H9 (cell line): ENCODE measurements around the gene KIAA0825. TPM values are rescaled to one million over a fixed set of nuclear protein-coding genes. Genes with fewer than 3 reads are reported as not detected.
"Not testable (repeated sequence)": the region's sequence is repeated elsewhere in the genome, so short reads cannot be mapped to it uniquely, and the experiment has no call there.

ENCODE experiments used
- DNase-seq: peaks from one replicate; pipeline ENCODE4 v3.0.0-alpha.2; 2017
- H2AFZ ChIP-seq: one replicate; pipeline ENCODE4 v1.6.1; 2013; ENCODE audit warnings: mild to moderate bottlenecking, low read length, control low read depth, moderate library complexity
- H2AK5ac ChIP-seq: 2 replicates; pipeline ENCODE4 v1.6.1; 2013; ENCODE audit warnings: low read length, control low read depth, mixed read lengths; ENCODE audit not compliant: insufficient read length
- H2BK120ac ChIP-seq: one replicate; pipeline ENCODE4 v1.6.1; 2013; ENCODE audit warnings: low read depth, mild to moderate bottlenecking, low read length, control low read depth, inconsistent platforms; ENCODE audit not compliant: poor library complexity, severe bottlenecking
- H2BK12ac ChIP-seq: 2 replicates; pipeline ENCODE4 v1.6.1; 2013; ENCODE audit warnings: low read length, control low read depth, mixed read lengths, low read depth; ENCODE audit not compliant: insufficient read length
- H2BK15ac ChIP-seq: 2 replicates; pipeline ENCODE4 v1.6.1; 2013; ENCODE audit warnings: low read depth, low read length, control low read depth
- H2BK20ac ChIP-seq: one replicate; pipeline ENCODE4 v1.6.1; 2013; ENCODE audit warnings: low read depth, mild to moderate bottlenecking, low read length, control low read depth, inconsistent platforms; ENCODE audit not compliant: poor library complexity, severe bottlenecking
- H2BK5ac ChIP-seq: 2 replicates; pipeline ENCODE4 v1.6.1; 2013; ENCODE audit warnings: low read length, control low read depth, mixed read lengths; ENCODE audit not compliant: insufficient read length
- H3K14ac ChIP-seq: 2 replicates; pipeline ENCODE4 v1.6.1; 2013; ENCODE audit warnings: low read length, control low read depth; ENCODE audit not compliant: insufficient read depth
- H3K18ac ChIP-seq: 2 replicates; pipeline ENCODE4 v1.6.1; 2013; ENCODE audit warnings: low read depth, mild to moderate bottlenecking, mixed read lengths, low read length, control low read depth; ENCODE audit not compliant: insufficient read length
- H3K23ac ChIP-seq: 2 replicates; pipeline ENCODE4 v1.6.1; 2013; ENCODE audit warnings: low read length, control low read depth, mixed read lengths, low read depth; ENCODE audit not compliant: insufficient read length
- H3K23me2 ChIP-seq: 2 replicates; pipeline ENCODE4 v1.6.1; 2013; ENCODE audit warnings: low read depth, mild to moderate bottlenecking, mixed read lengths, low read length, control low read depth; ENCODE audit not compliant: insufficient read length, poor library complexity, severe bottlenecking
- H3K27ac ChIP-seq: 2 replicates; pipeline ENCODE4 v1.5.1; 2013; ENCODE audit warnings: low read length, control low read depth, mixed read lengths, low read depth; ENCODE audit not compliant: insufficient read length
- H3K27me3 ChIP-seq: 2 replicates; pipeline ENCODE4 v1.6.1; 2013; ENCODE audit warnings: low read length, control low read depth, inconsistent platforms; ENCODE audit not compliant: insufficient read depth
- H3K4ac ChIP-seq: 2 replicates; pipeline ENCODE4 v1.6.1; 2013; ENCODE audit warnings: low read depth, mild to moderate bottlenecking, control low read depth, inconsistent platforms, low read length, moderate library complexity
- H3K4me1 ChIP-seq: 2 replicates; pipeline ENCODE4 v1.6.1; 2013; ENCODE audit warnings: low read length, control low read depth, inconsistent platforms; ENCODE audit not compliant: insufficient read depth
- H3K4me2 ChIP-seq: 2 replicates; pipeline ENCODE4 v1.6.1; 2013; ENCODE audit warnings: low read length, control low read depth, mixed read lengths; ENCODE audit not compliant: insufficient read length, insufficient read depth
- H3K56ac ChIP-seq: 2 replicates; pipeline ENCODE4 v1.6.1; 2013; ENCODE audit warnings: low read depth, mild to moderate bottlenecking, mixed read lengths, low read length, control low read depth; ENCODE audit not compliant: insufficient read length
- H3K79me1 ChIP-seq: 2 replicates; pipeline ENCODE4 v1.6.1; 2013; ENCODE audit warnings: low read depth, mild to moderate bottlenecking, moderate library complexity, low read length, control low read depth, inconsistent platforms; ENCODE audit not compliant: insufficient read depth, poor library complexity, severe bottlenecking
- H3K79me2 ChIP-seq: 2 replicates; pipeline ENCODE4 v1.6.1; 2013; ENCODE audit warnings: low read length, control low read depth, inconsistent platforms; ENCODE audit not compliant: insufficient read depth
- H3K9ac ChIP-seq: 2 replicates; pipeline ENCODE4 v1.6.1; 2013; ENCODE audit warnings: low read length, control low read depth, mixed read lengths; ENCODE audit not compliant: insufficient read length; ENCODE audit errors: extremely low read depth
- H3K9me3 ChIP-seq: one replicate; pipeline ENCODE4 v1.6.1; 2013; ENCODE audit warnings: low read depth, low read length, inconsistent platforms; ENCODE audit not compliant: control insufficient read depth
- H3T11ph ChIP-seq: one replicate; pipeline ENCODE4 v1.6.1; 2013; ENCODE audit warnings: mild to moderate bottlenecking, low read length, control low read depth, inconsistent platforms
- H4K20me1 ChIP-seq: one replicate; pipeline ENCODE4 v1.6.1; 2013; ENCODE audit not compliant: control insufficient read depth, insufficient read length, insufficient read depth
- H4K5ac ChIP-seq: 2 replicates; pipeline ENCODE4 v1.6.1; 2013; ENCODE audit warnings: low read depth, mild to moderate bottlenecking, mixed read lengths, low read length, control low read depth; ENCODE audit not compliant: insufficient read length
- H4K8ac ChIP-seq: replicated peaks from 2 replicates; pipeline ENCODE4 v1.6.1; 2013; ENCODE audit warnings: low read length, control low read depth, mixed read lengths, low read depth; ENCODE audit not compliant: insufficient read length
- H4K91ac ChIP-seq: 2 replicates; pipeline ENCODE4 v1.6.1; 2013; ENCODE audit warnings: low read depth, mild to moderate bottlenecking, moderate library complexity, mixed read lengths, low read length, control low read depth; ENCODE audit not compliant: insufficient read length
- H3K27ac Mint-ChIP-seq, 3 experiments: 2 replicates in 2 of 3; 3 replicates in 1 of 3; pipeline ENCODE4 v1.8.0; 2020 to 2021; ENCODE audit warnings: mixed read lengths in 3 of 3, mild to moderate bottlenecking in 1 of 3, moderate library complexity in 1 of 3
- H3K27me3 Mint-ChIP-seq: 2 replicates; pipeline ENCODE4 v1.8.0; 2021; ENCODE audit warnings: low read depth, mild to moderate bottlenecking, moderate library complexity, mixed read lengths
- H3K36me3 Mint-ChIP-seq, 3 experiments: 2 replicates in 2 of 3; 3 replicates in 1 of 3; pipeline ENCODE4 v1.8.0; 2020 to 2021; ENCODE audit warnings: low read depth in 3 of 3, mixed read lengths in 3 of 3; ENCODE audit not compliant: insufficient read depth in 1 of 3
- H3K4me1 Mint-ChIP-seq, 2 experiments: 2 replicates each; pipeline ENCODE4 v1.8.0; 2020; ENCODE audit warnings: mixed read lengths in 2 of 2
- H3K4me3 Mint-ChIP-seq, 2 experiments: 2 replicates in 1 of 2; 3 replicates in 1 of 2; pipeline ENCODE4 v1.8.0; 2020 to 2021; ENCODE audit warnings: mild to moderate bottlenecking in 2 of 2, mixed read lengths in 2 of 2, moderate library complexity in 1 of 2
- H3K9me3 Mint-ChIP-seq, 2 experiments: 2 replicates in 1 of 2; 3 replicates in 1 of 2; pipeline ENCODE4 v1.8.0; 2020; ENCODE audit warnings: mild to moderate bottlenecking in 2 of 2, mixed read lengths in 2 of 2, moderate library complexity in 1 of 2
- WGBS: extraction: QIAGEN DNeasy Blood & Tissue Kit; methylation state at CpG from one replicate; pipeline ENCODE4 v1.1.7; 2013; ENCODE audit warnings: missing lambda C conversion rate, low lambda C conversion rate, mixed read lengths; ENCODE audit not compliant: insufficient read length; ENCODE audit errors: extremely low coverage; 5-methylcytosine and 5-hydroxymethylcytosine counted together
- total RNA-seq: library from RNA; stranded (reverse); gene quantifications from 2 replicates; pipeline ENCODE4 v1.2.1, GENCODE V29; 2021

Gene KIAA0825
- total RNA-seq, 1 experiment from 2014 or later = 1.8 TPM

- not testable (repeated sequence) for H2AFZ ChIP-seq, H3K14ac ChIP-seq, H3K56ac ChIP-seq, H3K9me3 ChIP-seq, H3K18ac ChIP-seq, H3K23ac ChIP-seq, H2BK20ac ChIP-seq, H2BK120ac ChIP-seq, H3K4me3 Mint-ChIP-seq, H2BK5ac ChIP-seq, H3K23me2 ChIP-seq, H2AK5ac ChIP-seq, H3K27ac ChIP-seq, H3K27me3 Mint-ChIP-seq, H2BK12ac ChIP-seq, H3K4me2 ChIP-seq, H3T11ph ChIP-seq, H3K27ac Mint-ChIP-seq, DNase-seq, H3K9me3 Mint-ChIP-seq, H3K9ac ChIP-seq, H4K91ac ChIP-seq, H3K27me3 ChIP-seq, H4K20me1 ChIP-seq, H3K79me2 ChIP-seq, H4K5ac ChIP-seq, H4K8ac ChIP-seq, H3K79me1 ChIP-seq, H2BK15ac ChIP-seq, H3K4me1 Mint-ChIP-seq, H3K4me1 ChIP-seq, H3K4ac ChIP-seq
- no CpG with 5 or more reads among the region's 6 CpGs for WGBS
- H3K36me3 Mint-ChIP-seq = peaks cover 10 to 21% (median 20%) of the 10 kb centered on the region in 3 experiments
Measured at GRCh38 chr5:94170158-94170557, 448.2 kb downstream of the KIAA0825 start.
